CD4-positive, alpha-beta T cell treated with Interleukin-4 for 1 hour (primary cell): Measurements from ENCODE around the gene PTPRG.

Source experiments
- DNase-seq, 2 donors: peaks; one replicate each; pipeline ENCODE4 v3.0.0-alpha.2; 2020 to 2022

Gene PTPRG

DNA sequence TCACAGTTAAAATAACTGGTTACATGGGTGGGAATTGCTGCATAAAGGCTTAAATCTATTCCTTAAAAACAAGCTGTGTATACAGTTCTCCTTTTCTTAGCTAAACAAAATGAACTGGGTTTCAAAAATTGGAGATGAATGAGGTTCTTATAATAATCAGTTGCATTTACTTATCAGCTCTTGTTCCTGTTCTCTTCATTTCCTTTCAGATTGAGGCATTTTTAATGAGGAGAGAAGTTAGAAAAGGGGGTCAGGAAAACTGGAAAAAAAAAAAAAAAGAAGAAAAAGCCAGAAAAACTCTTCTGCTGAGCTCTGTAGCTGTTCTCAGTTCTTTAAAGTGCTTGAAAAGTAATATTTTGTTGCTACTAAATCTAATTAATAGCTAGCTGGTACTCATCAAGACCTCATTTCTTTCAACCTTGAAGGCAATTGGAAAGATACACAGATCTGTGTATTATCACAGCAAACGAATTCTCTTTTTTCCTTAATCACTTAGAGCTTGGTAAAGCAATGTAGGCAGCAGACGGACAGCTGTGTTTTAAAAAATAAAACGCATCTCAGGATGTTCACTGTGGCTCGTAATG lies 32.2 kb downstream of the PTPRG start:
- DNase-seq = no peak

DNA sequence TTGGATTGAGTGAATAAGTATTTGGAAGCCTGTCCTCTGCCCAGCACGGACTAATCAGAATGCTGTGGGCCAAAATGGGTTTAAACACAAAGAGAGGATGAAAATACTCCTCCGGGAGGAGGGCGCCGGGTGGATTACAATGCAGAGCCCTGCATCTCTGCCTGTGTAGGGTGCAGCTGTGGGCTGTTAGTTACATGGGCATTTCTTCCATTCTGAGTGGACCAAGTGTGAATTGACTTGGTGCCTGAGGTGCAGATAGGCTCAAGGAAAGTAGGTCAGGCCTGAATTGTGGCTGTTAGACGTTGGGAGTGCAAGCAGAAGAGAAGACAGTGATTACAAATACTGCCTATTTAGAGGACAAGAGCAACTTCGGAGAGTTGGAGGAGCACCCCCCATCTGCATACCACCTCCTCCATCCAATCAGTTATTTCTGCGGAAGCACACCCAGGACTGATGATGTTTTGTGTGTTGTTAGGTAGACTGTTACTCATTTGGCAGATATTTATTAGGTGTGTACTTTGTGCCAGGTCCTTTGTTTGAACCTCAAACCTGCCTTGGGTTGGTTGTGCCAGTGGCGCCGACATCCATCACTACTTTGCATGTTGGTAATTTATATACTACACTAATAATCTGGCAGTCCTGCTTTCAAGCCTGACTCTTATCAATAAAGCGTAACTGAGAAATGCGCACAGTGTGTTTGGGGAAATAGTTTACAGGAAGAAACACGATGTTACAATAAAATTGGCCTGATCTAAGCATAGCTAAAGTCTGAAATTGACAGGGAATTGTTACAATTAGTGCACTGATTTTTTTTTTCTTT lies 33.0 kb downstream of the PTPRG start:
- DNase-seq = no peak

DNA sequence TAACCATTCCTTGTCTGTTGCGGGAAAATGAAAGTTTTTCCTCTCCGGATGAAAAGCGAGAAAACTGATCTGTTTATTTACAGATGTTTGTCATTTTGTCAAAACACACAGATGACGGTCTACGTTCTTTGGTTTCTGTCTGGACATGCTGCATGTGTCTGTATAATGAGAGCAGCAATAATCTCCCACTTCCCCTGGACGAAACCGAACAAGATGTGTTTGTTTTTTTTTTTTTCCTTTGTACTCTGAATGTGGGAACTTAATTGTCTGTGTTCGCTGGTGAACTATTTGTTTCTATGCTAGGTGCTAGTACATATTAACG lies 33.6 kb downstream of the PTPRG start:
- DNase-seq = no peak

DNA sequence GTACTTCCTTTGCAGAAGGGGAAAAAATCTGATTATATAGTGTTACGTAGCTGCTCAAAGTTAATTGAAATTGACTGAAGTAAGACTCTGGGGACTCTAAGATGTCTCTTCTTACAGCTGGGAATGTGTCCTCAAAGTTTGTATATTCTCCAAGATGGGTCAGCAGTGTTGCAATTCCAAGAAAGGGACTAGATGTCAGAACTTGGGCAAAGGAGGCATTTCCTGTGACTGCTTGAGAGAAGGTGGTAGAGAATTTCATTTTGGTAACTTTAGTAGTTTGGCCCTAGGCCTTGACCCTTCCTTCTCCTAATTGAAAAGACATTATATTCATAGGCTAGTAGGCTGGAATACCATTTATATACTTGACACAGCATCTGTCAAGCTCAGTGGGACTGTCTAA lies 33.9 kb downstream of the PTPRG start:
- no peak for DNase-seq

DNA sequence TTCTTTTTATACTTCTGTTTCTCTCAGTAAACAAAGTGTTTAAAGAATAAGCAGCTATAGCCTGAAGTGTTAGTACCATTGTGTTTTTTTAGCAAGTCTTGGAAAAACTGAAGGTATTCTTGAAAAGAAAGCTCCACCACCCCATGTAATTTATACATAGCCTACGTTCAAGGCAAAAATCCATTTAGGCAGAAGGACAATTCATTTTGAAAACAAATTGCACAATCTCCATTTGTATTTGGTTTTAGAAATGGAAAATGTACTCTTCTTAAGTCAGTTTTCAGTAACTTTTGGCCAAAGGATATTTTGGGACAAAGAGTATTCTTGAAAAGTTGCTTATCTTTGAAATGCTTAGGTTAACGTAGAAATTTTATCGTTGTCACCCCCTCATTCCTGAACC lies 34.5 kb downstream of the PTPRG start:
- DNase-seq = no peak

DNA sequence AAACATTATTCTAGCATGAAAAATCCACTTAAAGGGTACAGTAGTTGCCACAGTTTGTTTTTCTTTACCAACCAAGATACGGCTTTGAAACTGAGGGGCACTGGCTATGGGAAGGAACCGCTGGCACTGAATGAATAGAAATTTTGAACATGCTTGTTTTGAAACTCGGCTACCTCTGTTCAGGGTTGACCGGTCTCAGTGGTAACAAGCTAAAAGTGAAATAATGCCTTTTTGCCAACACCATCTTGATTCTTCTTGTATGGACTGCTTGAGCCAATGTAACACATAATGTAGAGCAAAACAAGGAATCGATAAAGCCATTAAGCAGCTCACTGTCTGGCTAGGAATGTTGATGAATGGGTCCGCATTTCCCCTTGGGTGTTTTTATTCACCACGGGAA lies 36.5 kb downstream of the PTPRG start:
- no peak for DNase-seq

DNA sequence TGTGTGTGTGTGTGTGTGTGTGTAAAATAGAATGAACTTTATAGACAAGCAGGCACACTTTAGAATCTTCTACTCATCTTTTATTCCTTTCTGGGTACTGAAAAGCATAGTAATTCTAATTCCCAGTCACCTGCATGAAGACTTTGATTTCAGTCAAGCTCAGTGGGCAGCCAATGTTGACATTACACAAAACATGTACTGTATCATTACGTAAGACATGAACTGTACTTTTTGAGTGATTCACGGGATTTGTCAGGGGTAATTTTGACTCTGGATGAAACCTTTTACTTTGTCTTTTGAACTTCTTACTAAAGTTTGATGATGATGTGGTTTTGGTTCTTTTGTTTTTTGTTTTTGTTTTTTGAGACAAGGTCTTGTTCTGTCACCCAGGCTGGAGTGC lies 38.8 kb downstream of the PTPRG start:
- no peak for DNase-seq

DNA sequence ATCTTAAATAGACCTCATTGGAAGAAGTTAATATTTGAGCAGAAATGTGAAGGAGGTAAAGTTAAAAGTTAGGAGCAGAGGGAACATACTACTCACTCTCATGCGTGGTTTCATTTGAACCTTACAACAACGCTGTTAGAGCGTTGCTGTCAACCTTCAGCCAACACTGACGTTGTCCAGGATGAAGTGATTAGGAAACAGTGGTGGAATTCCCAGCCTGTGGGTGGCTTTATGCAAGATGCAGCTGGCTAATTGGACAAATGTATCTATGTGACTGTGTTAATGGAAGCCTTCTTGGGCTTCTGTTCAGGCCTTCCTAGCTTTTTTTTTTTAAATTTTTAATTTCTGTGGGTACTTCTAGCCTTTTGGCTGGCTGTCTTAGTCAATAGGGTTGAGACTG lies 40.5 kb downstream of the PTPRG start:
- no peak for DNase-seq

DNA sequence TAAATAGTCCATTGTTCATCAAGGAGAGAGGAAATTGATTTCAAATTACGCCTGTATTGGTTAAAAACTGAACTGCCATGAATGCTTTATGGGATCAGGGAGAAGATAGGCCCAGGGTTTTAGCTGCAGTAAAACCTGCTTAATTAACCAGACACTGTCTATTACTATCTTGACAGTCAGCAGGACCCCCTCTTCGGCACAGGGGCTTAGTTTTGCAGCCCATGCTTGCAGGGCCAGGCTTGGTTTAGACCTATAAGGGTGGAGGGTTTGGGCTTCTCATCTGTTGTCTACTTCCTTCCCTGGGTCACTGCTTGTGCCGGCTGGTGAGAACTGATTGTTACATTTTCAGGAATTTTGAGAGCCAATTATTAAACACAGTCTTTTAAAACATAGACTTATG lies 41.1 kb downstream of the PTPRG start:
- DNase-seq = no peak

DNA sequence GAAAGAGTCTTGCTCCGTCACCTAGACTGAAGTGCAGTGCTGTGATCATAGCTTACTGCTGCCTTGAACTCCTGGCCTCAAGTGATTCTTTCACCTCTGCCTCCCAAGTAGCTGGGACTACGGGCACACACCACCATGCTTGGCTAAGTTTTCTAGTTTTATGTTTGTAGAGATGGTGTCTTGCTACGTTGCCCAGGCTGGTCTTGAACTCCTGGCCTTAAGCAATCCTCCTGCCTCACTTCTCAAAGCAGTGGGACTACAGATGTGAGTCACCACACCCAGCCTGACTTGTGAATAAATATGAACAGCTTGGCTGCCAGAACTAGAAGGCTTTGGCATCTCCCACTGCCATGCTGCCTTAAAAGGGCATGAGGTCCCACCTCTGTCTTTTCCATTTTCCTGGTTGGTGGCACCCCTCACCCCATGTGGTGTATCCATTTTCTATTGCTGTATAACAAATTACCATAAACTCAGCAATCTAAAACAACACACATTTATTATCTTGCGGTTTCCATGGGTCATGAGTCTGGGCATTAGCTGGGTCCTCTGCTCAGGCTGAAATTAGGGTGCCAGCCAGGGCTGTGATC lies 44.3 kb downstream of the PTPRG start:
- DNase-seq = no peak

DNA sequence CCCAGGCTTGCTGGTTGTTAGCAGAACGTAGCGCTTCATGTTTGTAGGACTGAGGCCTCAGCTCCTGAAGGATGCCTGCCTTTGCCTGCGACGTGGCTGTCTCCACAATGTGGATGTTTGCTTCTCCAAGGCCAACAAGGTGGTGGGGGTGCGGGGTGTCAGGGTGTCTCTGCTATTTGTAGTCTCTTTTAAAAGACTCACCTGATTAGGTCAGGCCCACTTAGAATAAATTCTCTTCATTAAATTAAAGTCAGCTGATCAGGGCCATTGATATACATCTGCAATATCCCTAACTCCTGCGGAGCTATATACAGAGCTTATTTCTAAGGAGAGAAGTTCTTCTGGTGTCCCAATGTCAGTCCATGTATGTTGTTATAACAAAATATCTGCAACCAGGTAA lies 44.8 kb downstream of the PTPRG start:
- DNase-seq = no peak

DNA sequence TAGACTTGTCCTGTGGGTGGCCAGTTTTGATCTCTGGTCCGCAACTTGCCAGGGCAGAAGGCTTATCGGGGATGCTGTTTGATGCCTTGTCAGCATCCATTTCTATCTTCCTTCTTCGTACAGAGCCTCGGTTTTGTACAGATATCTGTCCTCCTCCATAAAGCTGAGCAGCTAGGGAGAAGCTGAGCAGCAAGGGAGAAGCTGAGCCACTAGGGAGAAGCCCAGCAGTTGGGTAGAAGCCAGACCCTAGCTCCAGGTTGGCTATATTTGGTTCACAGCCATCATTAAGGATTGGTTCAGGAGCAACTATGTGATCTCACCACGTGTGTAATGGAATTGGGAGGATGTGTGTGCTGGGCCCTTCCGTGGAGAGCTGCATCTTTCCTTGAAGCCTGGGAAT lies 46.7 kb downstream of the PTPRG start:
- DNase-seq = no peak

DNA sequence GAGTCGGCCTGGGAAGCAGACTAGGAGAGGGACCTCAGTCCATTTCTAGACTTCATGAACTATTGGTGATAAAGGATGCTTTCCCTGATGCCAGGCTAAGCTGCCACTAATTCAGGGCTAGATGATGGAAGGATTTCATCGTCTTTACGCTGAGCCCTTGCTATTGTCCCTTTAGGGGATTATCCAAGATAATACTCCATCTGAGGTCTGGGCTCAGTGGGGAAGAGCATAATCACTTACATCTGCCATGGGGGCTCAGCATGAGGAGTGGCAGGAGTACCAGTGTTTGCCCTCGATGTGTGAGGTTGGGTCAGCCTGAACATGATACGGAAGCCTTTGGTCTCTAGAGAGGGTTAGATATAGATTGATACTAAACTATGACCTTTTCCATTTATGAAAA lies 47.3 kb downstream of the PTPRG start:
- no peak for DNase-seq

DNA sequence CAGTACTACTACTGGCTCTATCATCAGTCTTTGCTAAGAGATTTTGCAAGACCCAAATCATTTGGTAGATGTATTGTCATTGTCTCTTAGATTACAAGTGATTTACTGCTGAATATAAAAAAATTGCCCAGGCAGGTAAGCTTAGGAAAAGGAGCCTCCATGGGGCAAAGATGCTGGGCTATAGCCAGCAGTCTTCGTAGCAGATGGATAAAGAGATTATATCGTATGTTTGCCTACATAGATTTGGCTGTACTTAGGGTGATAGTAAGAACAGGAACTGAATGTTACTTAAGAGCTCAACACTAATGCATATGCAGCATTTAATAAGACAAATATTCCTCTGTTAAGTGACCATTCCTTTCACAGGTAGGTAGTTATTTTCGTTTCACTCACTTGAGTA lies 48.9 kb downstream of the PTPRG start:
- no peak for DNase-seq

DNA sequence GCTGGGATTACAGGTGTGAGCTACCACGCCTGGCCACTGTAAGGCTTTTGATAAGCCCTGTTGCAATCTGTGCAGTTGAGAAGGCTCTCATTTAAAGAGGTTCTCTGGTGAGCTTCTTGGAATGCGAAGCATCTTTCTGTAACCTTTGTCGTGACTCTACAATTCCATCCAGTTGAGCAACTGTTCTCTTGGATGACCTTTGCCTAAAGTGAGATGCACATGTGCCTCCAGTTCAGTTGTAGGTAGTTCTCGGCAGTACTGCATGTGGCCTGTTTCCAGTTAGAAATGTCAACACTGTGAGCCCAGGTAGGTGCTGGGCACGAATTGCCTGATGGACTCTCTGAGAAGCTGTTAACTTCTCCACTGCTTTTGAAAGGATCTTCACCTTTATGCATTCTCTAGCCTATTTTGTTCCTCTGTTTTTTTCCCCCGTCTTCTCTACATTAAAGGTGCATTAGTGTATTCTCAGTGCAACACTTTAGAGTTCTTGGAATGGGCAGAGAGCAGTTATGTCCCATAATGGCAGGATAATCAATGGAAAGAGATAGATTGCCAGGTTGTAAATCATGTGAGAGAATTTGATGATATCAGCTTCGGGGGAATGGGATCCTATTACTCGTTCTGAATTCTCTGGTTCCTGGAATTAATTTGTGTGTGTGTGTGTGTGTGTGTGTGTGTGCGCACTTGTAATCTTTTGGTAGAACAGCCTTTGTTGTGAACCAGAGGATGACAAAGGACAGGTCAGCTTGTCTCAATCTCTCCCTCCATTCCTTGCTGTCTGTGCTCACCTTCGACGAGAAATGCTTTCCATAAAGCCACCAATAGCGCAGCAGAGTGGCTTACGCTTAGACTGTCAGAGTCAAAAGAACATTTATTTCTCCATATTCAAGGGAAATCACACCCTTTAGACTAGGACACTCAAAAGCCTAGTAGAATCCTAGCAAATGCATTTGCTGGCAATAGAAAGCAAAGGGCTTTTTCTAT lies 51.1 kb downstream of the PTPRG start:
- no peak for DNase-seq

DNA sequence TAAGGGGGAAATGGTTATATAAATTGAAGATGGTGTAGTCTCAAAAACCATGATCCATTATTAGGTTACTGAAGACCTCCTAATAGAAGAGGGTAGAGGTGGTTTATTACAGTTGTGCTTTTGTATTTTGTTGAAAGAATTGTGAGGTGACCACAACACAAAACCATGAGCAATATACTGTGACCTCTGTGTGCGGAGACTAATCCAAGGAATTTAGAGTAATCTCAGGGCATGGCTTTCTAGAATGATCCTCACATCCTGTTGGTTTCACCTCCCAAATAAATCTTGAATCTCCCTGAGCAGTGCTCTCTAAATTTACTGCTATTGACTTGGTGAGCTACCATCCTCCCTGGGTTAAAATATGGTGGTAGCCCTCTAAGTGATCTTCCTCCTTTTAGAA lies 52.3 kb downstream of the PTPRG start:
- no peak for DNase-seq

DNA sequence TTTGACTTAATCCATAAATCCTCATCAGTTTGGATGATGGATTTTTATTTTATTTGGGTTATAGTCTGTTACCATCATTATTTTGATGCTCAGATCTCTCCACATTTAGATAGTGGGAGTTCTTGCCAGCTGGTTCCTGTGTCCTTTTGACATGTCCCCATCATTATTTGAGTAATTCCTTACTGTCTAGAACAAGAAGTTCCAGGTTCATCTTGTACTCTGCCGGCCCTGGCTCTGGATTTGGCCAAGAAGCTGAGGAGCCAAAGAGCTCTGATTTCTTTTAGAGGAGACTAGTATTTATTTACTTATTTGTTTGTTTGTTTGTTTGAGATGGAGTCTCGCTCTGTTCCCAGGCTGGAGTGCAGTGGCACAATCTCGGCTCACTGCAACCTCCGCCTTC lies 54.3 kb downstream of the PTPRG start:
- no peak for DNase-seq

DNA sequence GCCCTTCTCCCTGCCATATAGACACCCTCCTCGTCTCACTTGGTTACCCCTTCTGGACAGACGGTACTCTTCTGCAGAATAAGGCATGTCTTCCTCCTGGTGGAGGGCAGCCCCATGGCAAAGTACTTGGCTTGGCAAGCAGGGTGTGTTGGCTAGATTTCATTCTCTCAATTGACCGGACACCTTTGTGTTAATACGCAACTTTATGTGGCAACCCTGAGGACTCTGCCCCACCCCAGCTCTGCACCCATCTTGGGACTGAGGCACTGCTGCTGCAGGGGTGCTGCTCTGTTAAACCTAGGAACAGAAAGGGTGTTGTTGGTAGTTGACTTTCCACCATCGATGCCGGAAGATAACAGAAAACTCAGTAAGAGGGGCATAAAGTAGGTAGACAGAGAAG lies 55.2 kb downstream of the PTPRG start:
- no peak for DNase-seq

DNA sequence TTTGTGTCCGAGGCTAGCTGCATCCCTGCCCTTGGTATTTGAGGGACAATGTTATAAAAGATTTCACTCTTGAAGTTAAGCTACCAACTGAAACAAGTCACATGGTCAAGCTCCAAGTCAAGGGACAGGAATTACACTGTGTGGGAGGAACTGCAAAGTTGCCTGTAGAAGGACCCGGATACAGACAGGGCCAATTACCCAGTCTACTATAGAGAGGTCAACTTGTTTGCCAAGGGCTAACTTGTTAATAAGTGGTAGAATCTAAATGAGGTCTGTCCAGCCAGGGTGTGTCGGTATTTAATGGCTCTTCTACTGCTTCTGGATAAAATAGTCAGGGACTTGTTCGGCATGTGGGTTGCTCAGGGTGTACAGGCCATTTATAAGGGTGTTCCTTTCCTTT lies 55.7 kb downstream of the PTPRG start:
- DNase-seq = no peak

DNA sequence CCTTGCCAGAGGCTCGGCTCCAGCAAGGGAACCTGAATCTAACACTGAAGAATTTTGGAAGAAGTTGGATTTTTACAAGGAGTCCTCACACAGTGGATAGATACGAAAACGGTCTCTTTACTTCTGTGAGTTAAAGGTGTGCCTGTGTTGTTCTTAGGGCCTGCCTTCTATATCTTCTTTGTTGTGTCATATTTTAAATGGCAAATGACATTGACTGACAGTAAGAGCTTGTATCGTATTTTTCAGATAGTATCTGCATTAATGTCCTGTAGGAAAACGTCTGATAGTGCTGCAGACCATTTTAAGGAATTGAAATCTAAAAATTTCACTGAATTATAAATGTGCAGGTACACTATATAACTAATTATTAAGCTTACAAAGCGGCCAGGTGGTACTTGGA lies 56.3 kb downstream of the PTPRG start:
- DNase-seq = no peak

DNA sequence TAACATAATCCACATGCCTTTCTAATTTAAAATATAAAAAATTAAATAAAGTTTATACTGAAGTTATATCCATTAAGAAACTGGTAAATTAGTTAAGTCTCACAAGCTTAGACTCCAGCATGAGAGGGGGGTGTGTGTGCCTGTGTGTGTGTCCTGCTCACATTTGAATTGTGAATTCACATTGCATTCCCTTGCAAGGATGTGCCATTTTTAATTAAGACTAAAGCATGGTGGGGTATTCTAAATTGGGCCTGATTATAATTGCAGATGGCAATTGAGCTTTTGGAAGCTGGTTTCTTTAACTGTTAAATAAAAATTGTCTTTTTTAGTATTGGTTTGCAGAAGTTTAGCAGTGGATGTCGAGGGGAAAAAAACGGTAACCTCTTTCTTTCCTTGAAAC lies 56.9 kb downstream of the PTPRG start:
- no peak for DNase-seq

DNA sequence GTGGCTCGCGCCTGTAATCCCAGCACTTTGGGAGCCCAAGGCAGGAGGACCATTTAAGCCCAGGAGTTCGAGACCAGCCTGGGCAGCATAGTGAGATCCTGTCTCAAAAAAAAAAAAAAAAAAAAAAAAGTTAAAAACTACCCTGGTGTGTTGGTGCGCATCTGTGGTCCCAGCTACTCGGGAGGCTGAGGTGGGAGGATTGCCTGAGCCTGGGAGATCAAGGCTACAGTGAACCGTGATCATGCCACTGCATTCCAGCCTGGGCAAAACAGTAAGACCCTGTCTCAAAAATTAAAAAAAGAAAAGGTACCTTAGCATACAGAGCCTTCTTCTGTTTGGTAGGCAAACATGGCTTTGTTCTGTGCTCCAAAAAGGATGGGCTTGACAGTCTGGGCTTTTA lies 57.5 kb downstream of the PTPRG start:
- DNase-seq = no peak

DNA sequence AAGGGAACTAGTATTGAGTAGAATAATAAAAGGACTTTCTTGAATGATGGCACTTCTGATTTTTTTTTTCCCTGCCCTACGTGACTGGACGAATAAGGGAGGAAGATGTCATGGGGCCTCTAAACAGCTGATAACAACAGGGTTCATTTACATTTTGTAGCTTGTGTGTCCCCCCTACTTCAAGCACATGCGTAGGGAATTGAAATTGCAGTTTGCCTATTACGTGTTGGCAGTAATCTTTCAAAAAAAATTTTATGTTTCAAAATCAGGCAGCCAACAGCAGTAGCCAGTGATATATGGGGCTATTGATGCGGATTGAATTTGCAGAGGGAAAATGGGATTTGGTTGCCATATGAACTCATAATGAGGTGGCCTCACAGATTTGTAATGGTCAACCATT lies 58.7 kb downstream of the PTPRG start:
- DNase-seq = no peak

DNA sequence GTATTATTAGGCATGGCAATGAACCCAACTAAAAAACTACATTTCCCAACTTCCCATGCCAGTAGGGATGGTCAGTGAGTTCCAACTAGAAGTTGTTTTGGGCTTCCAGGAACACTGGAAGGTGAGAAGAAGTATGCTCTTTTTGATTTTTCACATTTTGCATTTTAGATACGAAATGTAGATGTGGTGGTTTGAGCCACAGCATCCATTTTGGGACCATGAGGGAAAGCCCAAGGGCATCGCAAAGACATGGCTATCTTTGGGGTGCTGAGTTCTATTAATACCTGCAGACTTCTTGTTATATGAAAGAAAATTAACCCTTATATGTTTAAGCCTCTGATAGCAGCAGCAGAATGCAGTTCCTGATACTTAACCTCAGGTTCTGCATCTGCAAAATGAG lies 62.9 kb downstream of the PTPRG start:
- DNase-seq = no peak
